HG02571 (cell line): ENCODE data around the gene RAB3GAP2.
"Not testable (repeated sequence)": the region's sequence is repeated elsewhere in the genome, so short reads cannot be mapped to it uniquely, and the experiment has no call there.

Experiments used
- ATAC-seq: cut with Tn5 transposase; IDR thresholded peaks from one replicate; pipeline ENCODE4 v1.9.1; 2021; ENCODE audit warnings: mild to moderate bottlenecking, moderate library complexity; ENCODE audit not compliant: unreplicated experiment

The RAB3GAP2 gene

GRCh38 chr1:220239966-220240365, 32.3 kb downstream of the RAB3GAP2 start:
- ATAC-seq: no peak

DNA sequence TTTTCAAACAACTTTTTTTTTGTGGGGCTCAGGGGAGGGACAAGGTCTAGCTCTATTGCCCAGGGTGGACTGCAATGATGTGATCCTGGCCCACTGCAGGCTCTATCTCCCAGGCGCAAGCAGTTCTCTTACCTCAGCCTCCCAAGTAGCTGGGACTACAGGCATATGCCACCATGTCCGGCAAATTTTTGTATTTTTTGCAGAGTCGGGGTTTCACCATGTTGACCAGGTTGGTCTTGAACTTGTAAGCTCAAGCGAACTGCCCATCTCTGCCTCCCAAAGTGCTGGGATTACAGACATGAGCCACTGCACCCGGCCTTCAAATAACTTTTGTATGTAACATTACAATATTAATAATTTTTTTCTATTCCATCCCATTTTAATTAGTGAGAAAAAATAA, 33.0 kb downstream of the RAB3GAP2 start:
- no peak for ATAC-seq

- not testable (repeated sequence) for ATAC-seq
Observed at GRCh38 chr1:220236278-220236677, 36.0 kb downstream of the RAB3GAP2 start.

- no peak for ATAC-seq
Observed at GRCh38 chr1:220235462-220235861, 36.8 kb downstream of the RAB3GAP2 start.

DNA sequence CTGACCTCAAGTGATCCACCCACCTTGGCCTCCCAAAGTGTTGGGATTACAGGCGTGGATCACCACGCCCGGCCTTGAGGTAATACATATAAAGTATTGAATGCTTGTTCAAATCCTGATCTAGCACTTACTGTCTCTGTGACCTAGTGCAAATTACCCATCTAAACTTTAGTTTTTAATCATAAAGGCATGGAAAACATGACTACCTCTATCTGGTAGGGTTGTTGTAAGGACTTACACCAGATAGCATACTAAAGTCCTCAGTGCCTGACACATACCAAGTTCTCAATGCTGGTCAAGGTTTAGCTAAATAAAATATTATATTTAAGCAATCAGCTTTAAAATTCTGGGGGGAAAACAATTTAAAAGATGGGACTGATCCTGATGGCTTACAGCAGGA, 38.3 kb downstream of the RAB3GAP2 start:
- no peak for ATAC-seq

GRCh38 chr1:220229771-220230170, 42.5 kb downstream of the RAB3GAP2 start:
- ATAC-seq: no peak

GRCh38 chr1:220227393-220227792, 44.9 kb downstream of the RAB3GAP2 start:
- no peak for ATAC-seq

- no peak for ATAC-seq
Observed at GRCh38 chr1:220226752-220227151, 45.5 kb downstream of the RAB3GAP2 start.

- ATAC-seq: no peak
Observed at GRCh38 chr1:220225957-220226356, 46.3 kb downstream of the RAB3GAP2 start.

DNA sequence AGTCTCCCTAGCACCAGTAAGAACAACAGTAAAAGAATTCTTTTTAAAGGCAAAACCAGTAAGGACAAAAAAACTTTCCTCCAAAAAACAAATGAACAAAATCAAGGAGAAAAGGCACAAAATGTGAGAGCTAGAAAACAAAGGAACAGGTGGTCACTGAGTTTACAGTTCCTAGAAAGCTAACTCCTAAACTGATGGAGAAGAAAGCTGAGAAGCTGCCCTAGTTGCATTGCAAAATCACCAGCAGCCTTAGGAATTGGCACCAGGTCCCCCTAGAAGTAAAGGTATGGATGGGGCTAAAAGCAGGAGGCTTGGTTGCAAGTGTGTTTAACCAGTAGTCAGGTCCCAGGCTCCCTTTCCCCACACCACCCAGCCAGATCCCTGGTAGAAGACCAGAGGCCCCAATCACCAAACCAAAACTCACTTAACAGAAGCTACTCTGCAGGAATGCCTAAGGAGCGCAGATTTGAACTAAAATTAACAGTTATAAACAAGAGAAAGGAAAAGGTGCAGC, 47.6 kb downstream of the RAB3GAP2 start:
- ATAC-seq: no peak

- no peak for ATAC-seq
Observed at GRCh38 chr1:220224033-220224432, 48.2 kb downstream of the RAB3GAP2 start.

DNA sequence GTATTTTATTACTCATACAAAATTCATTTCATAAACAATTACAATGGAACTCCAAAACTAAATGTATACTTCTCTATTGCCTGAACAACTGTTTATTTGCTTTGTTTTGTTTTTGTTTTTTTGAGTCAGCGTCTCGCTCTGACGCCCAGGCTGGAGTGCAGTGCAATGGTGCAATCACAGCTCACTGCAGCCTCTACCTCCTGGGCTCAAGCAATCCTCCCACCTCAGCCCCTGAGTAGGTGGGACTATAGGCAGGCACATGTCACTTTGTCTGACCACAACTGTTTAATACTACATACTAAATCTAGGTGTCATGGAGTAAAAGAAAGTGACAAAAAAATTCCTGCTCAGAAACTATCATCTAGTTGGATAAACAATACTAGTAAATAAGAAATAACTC, 49.3 kb downstream of the RAB3GAP2 start:
- no peak for ATAC-seq

- no peak for ATAC-seq
Observed at GRCh38 chr1:220221670-220222069, 50.6 kb downstream of the RAB3GAP2 start.

GRCh38 chr1:220221269-220221668, 51.0 kb downstream of the RAB3GAP2 start:
- no peak for ATAC-seq

DNA sequence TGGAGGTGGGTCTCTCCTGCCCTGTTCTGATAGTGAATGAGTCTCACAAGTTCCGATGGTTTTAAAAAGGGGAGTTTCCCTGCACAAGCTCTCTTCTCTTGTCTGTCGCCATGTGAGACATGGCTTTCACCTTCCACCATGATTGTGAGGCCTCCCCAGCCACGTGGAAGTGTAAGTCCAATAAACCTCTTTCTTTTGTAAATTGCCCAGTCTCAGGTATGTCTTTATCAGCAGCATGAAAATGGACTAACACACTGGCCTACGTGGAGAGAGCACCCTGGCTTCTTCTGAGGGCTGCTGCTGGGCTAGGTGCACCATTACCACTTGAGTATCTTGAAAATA, 51.6 kb downstream of the RAB3GAP2 start:
- ATAC-seq: peak; percentile 20

GRCh38 chr1:220219865-220220698, 52.2 kb downstream of the RAB3GAP2 start:
- peak; percentile 58 for ATAC-seq

- no peak for ATAC-seq
Observed at GRCh38 chr1:220219136-220219442, 53.2 kb downstream of the RAB3GAP2 start.

DNA sequence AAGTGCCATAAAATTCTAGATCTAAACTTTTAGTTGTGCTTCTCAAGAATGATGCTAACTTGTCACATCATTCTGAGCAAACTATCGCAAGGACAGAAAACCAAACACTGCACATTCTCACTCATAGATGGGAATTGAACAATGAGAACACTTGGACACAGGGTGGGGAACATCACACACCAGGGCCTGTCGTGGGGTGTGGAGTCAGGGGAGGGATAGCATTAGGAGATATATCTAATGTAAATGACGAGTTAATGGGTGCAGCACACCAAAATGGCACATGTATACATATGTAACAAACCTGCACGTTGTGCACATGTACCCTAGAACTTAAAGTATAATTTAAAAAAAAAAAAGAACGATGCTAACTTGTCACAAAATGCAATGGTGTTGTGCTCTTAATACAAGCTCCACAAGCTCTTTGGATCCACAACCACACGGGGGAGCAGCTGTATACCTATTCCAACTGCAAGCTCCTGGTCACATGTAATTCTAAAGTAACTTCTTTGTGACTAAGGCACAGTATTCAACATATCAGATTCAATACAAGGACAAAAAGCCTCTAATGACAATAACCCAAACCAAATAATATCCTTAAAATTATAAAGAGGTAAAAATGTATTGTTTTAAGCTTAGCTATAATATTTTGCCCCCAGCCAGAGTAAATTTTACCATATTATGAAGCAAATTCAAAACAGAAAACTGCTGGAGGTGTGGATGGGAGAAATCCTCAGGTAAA, 53.7 kb downstream of the RAB3GAP2 start:
- ATAC-seq: peak; percentile 26

DNA sequence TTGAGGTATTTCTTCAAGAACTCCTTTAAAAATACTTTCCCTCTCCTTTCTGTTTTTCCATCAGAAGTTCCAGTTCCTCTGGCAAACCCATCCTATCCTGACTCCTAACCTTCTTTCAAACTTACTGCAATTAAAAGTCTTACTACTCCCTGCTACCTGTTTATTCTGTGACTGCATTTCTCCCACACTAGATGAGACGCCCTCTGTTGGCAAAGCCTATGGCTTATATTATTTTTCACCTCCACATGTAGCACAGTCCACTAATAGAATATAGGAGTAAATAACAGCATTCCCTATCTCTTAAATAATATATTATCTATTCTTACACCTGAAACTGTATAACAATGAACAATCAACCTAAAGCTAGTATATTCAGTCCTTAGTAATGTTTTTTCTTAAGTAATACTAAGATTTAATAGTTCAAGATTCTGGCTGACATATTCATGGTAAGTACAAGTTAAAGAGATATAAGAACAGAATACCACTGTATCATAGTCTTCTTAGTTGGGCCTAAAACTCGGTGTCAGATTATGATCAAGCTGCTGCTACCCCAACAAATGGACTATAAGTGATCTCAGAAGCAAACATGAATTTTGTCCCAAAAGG, 54.8 kb downstream of the RAB3GAP2 start:
- no peak for ATAC-seq

GRCh38 chr1:220213382-220213983, 58.8 kb downstream of the RAB3GAP2 start:
- no peak for ATAC-seq

- ATAC-seq: no peak
Observed at GRCh38 chr1:220207411-220207810, 64.8 kb downstream of the RAB3GAP2 start.
